ENCODE data around the gene DYNC1I2.

DYNC1I2 gene

DNA sequence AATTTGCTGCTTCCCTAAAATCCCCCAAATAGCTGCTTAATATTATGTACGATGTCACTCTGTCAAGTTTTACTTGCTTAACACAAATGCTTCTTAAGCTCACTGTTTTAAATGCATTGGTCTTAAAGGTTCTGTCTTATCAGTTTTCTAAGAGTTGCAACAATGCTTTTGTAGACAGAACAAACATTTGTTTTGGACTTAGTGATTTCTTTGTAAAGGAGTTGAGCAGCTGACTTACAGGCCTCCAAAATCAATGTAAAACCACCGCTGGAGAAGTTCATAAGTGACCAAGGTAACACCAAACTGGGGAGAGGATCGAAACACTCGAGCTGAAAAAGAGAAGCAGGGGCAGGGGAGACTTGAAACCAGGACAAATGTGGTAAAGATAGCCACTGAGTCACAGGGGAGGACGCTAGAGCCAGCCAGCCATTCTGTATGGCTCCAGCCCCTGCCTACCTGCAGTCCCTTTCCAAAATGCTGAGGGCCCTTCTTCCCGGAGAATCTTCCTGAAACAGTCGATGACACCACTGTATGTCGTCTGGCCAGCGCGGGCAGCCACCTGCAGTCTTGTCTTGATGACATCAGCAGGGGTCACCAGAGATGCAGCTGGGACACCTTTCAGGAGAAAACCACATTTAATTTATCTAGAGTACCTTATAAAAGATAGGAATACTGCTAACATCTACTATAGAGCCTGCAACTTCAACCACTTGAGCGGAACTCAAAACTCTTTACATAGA, 100.2 kb downstream of the DYNC1I2 start:
- DNase-seq, result no peak

DNA sequence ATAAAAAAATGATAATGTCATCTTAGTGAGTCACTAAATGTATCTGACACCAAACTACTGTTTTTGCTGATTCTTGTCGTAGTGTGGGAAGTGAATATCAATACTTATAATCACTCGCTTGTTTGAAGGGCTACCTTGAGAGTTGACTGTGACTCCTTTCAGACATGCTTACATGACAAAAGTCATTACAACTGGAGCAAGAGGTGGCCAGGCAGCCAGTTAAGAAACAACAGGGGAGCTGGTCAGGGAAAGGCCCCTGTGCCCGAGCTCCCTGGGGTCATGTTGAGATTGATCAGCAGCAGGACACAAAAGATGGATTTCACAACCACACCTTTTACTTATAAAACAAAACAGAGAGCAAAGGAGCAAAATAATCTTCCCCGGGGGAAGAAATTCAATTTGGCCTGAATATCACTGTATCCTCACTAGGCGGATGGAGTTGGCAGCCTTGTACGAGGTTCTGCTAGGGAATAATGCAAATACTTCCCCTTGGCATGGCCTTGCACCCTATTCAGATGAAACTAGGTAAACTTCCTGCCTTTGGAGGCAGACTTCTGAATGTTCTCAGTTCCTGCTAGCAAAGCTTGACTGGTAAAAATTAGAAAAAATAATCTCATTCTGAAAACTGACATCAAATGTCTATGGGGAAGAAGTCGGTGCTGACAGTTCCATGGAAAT, 101.2 kb downstream of the DYNC1I2 start:
- no peak for DNase-seq

DNA sequence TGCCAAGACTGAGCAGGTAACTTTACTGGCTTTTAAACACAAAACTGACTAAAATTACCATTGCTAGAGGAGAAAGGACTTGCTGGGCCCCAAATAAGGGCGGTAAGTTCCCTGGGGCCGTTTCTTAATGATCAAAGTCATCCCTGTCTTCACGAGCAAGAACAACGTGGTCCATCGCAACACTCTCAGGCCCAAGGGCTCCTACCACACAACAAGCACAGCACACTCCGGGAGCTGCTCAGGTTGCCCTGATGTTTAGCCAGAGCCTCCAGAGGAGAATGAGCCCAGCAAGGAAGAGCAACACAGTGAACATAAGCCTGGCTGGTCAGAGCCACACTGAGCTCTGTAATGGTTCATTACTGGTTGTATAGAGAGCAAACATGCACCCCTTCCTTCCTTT, 102.7 kb downstream of the DYNC1I2 start:
- DNase-seq, result no peak

DNA sequence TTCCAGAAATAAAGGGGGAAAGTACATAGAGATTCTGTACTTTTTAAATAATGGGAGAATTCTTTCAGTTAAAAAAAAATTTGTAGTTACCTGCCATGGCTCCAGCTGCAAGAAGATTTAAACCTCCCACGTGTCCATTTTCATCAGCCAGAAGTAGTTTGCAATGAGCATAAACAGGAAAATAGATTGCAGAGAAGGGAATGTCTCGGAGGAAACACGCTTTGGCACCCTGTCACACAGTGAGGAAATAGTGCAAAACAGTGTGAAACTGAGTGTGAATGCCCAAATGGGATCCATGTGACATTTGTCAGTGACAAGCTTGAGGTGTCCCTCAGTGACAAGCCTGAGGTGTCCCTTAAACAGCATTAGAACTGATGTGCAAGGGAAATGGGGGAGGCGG, 104.1 kb downstream of the DYNC1I2 start:
- DNase-seq, result no peak

DNA sequence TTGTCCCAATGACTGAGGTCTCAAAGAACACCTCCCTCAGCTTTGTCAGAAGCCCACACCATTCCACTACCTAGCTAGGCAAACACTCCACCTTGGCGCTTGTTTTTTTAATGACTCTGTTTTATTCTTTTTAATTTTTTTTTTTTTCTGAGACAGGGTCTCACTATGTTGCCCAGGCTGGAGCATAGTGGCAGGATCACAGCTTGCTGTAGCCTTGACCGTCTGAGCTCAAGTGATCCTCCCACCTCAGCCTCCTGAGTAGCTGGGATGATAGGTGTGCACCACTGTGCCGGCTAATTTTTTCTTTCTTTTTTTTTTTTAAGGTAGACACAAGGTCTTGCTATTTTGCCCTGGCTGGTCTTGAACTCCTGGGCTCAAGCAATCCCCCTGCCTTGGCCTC, 104.9 kb downstream of the DYNC1I2 start:
- no peak for DNase-seq

DNA sequence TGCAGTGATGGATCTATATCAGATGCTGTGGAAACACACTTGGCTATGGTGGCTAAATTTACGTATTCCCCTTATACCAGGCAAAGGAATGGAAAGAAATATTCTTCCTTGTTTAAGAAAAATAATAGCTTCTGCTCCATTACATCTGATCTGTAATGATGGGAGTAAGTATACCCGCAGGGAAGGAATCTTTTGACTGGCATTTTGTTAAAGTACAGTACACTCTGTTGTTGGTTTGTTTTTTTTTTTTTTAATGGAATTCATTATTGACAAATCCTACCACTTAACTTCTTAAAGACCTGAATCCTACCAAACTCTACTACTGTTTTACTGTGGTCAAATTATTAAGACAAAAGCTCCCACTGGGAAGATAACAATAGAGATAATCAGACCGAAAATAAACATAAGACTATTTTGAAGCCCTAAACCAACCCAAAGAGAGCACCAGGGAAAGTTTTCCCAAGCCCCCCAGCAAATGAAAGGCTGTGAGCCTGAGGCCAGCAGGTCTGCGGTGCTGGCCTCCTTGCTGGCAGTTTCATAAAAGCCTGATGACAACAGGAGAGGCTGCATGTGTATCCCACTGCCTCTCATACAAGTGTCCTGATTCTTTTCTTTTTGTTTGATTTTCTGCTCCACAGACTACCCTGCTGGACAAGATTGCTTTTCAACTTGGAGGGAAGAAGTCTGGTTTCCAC, 105.8 kb downstream of the DYNC1I2 start:
- no peak for DNase-seq

DNA sequence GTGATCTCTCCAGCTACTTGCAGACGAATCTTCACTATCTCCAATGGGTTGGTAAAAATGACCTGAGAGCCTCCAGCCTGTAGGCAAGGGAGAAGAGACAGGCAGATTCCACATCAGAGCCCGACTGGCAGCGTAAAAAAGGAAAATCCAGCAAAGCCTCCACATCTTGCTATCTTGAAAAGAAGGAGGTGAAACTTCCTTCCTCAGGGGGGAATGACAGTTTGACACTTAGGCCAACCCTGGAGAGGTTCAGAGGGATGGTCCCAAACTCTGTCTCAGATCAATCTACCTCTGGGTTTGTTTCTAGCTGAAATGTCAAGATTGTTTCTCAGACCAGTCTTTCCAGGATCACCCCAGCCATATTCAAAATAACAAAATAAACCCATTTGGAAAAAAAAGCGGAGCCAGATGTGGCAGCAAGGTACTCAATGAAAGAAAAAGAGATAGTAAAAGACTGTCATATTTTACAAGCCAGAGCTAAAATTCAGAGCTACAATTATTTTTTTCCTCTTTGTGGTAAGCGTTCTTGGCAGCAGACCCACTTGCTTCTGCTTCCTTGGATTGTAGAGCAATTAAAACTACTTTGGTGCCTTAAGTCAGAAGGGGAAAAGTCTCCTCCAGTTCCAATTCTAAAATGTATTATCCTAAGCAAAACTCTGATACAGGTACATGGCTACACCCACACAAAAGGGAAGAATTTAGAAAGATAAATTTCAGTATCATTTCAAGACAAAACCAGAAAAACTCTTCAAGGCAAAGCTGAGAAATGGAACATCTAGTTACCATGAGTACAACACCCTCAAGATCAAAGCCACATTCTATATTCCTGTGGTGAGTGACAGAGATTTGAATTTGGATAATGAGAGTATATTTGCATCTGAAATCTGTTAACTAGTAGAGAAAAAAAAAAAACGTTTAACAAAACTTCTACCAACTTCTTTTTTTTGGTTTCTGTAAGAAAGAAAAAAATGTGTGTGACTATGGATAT, 106.7 kb downstream of the DYNC1I2 start:
- no peak for DNase-seq

DNA sequence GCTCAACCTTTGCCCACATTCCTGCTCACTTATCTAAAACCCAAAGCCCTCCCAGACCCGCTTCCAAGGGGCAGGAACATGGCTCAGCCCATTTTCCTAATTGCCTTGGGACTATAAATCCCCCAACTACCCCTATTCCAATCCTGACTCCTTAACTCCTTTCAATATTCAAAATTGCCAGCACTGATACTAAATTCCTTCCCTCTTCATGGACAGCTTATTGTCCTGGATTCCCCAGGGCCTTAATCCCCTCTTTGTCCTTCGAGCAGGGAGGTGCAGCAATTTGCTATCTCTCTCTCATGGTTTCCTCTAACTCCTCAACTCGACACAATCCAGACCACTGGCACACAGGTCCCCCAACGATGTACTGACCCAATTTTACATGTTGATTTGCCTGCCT, 107.6 kb downstream of the DYNC1I2 start:
- no peak for DNase-seq
